ENCODE measurements around the gene LOXL4.

LOXL4 gene

GRCh38 chr10:98294270-98294627 lies 26.3 kb upstream of the LOXL4 start:
- DNase-seq, result no peak

- DNase-seq, result no peak
Observed at GRCh38 chr10:98293550-98294269, 25.7 kb upstream of the LOXL4 start.

GRCh38 chr10:98292971-98293370 lies 25.0 kb upstream of the LOXL4 start:
- DNase-seq, result no peak

- no peak for DNase-seq
Observed at GRCh38 chr10:98289802-98290209, 21.8 kb upstream of the LOXL4 start.

GRCh38 chr10:98287321-98287720 lies 19.3 kb upstream of the LOXL4 start:
- no peak for DNase-seq

- no peak for DNase-seq
Observed at GRCh38 chr10:98286419-98286818, 18.4 kb upstream of the LOXL4 start.

GRCh38 chr10:98285416-98285815 lies 17.4 kb upstream of the LOXL4 start:
- no peak for DNase-seq

- no peak for DNase-seq
Observed at GRCh38 chr10:98276311-98276710, 8.3 kb upstream of the LOXL4 start.

- no peak for DNase-seq
Observed at GRCh38 chr10:98274562-98274961, 6.6 kb upstream of the LOXL4 start.

GRCh38 chr10:98273057-98273850 lies 5.3 kb upstream of the LOXL4 start:
- DNase-seq, result no peak

GRCh38 chr10:98272656-98273055 lies 4.7 kb upstream of the LOXL4 start:
- no peak for DNase-seq

- no peak for DNase-seq
Observed at GRCh38 chr10:98272245-98272644, 4.3 kb upstream of the LOXL4 start.

- no peak for DNase-seq
Observed at GRCh38 chr10:98270786-98271185, 2.8 kb upstream of the LOXL4 start.

- DNase-seq, result no peak
Observed at GRCh38 chr10:98270073-98270740, 2.2 kb upstream of the LOXL4 start.

GRCh38 chr10:98269435-98269912 lies 1.5 kb upstream of the LOXL4 start:
- no peak for DNase-seq

- DNase-seq, result no peak
Observed at GRCh38 chr10:98268694-98269431, 869 bp upstream of the LOXL4 start.

GRCh38 chr10:98267069-98267893 lies 713 bp downstream of the LOXL4 start:
- no peak for DNase-seq

GRCh38 chr10:98266647-98267046 lies 1.3 kb downstream of the LOXL4 start:
- DNase-seq, result no peak

GRCh38 chr10:98265403-98266378 lies 2.3 kb downstream of the LOXL4 start:
- no peak for DNase-seq

- DNase-seq, result no peak
Observed at GRCh38 chr10:98264378-98265065, 3.5 kb downstream of the LOXL4 start.

Data from T-helper 2 cell (primary cell).